UCSD-AML1 (cell line): ENCODE results near the gene SMIM24.
"Not testable (repeated sequence)": the region's sequence is repeated elsewhere in the genome, so short reads cannot be mapped to it uniquely, and the experiment has no call there.

Experiments
- DNase-seq: peaks from one replicate; lab custom pipeline; 2025; ENCODE audit not compliant: unreplicated experiment; lab: John Stamatoyannopoulos, UW

Gene SMIM24

GRCh38 chr19:3515891-3516422 lies 35.6 kb upstream of the SMIM24 start:
- no peak for DNase-seq

- no peak for DNase-seq
These were observed 34.6 kb upstream of the SMIM24 start for GRCh38 chr19:3514930-3515329.

GRCh38 chr19:3513229-3514140 lies 33.2 kb upstream of the SMIM24 start:
- no peak for DNase-seq

GRCh38 chr19:3512562-3513228 lies 32.4 kb upstream of the SMIM24 start:
- no peak for DNase-seq

GRCh38 chr19:3511506-3512251 lies 31.4 kb upstream of the SMIM24 start:
- no peak for DNase-seq

- no peak for DNase-seq
These were observed 30.4 kb upstream of the SMIM24 start for GRCh38 chr19:3510727-3511126.

- no peak for DNase-seq
These were observed 29.3 kb upstream of the SMIM24 start for GRCh38 chr19:3509566-3509989.

GRCh38 chr19:3508771-3509535 lies 28.6 kb upstream of the SMIM24 start:
- DNase-seq = no peak

- DNase-seq = not testable (repeated sequence)
These were observed 27.9 kb upstream of the SMIM24 start for GRCh38 chr19:3508121-3508661.

GRCh38 chr19:3507371-3508120 lies 27.2 kb upstream of the SMIM24 start:
- no peak for DNase-seq

- DNase-seq = peak; percentile 29
These were observed 26.3 kb upstream of the SMIM24 start for GRCh38 chr19:3506384-3507340.

- DNase-seq = peak; percentile 99
These were observed 25.5 kb upstream of the SMIM24 start, which contains the start of gene FZR1 for GRCh38 chr19:3505598-3506383. Gene FZR1, plus strand, starts transcription at chr19:3506311. Its CDS starts 16,679 bp downstream, at chr19:3522990.

- DNase-seq = no peak
These were observed 24.4 kb upstream of the SMIM24 start for GRCh38 chr19:3504735-3505134.

- DNase-seq = no peak
These were observed 22.8 kb upstream of the SMIM24 start for GRCh38 chr19:3503036-3503572.

GRCh38 chr19:3501780-3502179 lies 21.5 kb upstream of the SMIM24 start:
- no peak for DNase-seq

GRCh38 chr19:3500429-3501101 lies 20.2 kb upstream of the SMIM24 start, which contains the start of gene DOHH:
Gene DOHH, minus strand, starts transcription at chr19:3500674. Its CDS starts 3,860 bp downstream, at chr19:3496814.
- DNase-seq = peak; percentile 93
